K562 (cell line): Measurements from ENCODE around the gene RPL14. TPM values are rescaled to one million over a fixed set of nuclear protein-coding genes. Genes with fewer than 3 reads are reported as not detected.

ENCODE experiments used
- ATAC-seq: fragments of 200-7000 bp; cut with Tn5 transposase; 3 replicates; pipeline ENCODE4 v1.9.1; 2020; ENCODE audit warnings: moderate library complexity
- BruUV-seq: library from RNA; stranded (reverse); fragments of 400-500 nt; replicated peaks from 2 replicates; lab custom pipeline; 2021; lab: Mats Ljungman, UMichigan
- CTCF ChIA-PET: fragments of 300-600 bp; formaldehyde crosslinking; extraction: SDS; loops from one replicate; lab custom pipeline; 2021; ENCODE audit warnings: low intra/inter-chr PET ratio; lab: Yijun Ruan, JAX
- POLR2A ChIA-PET: fragments of 300-600, 350-650 bp; sonication (Branson Sonifier 250); formaldehyde crosslinking; extraction: SDS; loops from one replicate; lab custom pipeline; 2021; ENCODE audit warnings: antibody characterized with exemption, inconsistent platforms; lab: Yijun Ruan, JAX
- DNase-seq, 4 experiments: peaks; one replicate each; pipeline versions ENCODE4 v3.0.0 to v3.0.0-alpha.2; 2011 to 2018; ENCODE audit warnings: low spot score in 3 of 4, mixed read lengths in 3 of 4; ENCODE audit errors: extremely low read depth in 1 of 4
- FAIRE-seq: peaks from 2 replicates; lab custom pipeline; 2011; peaks lifted over from hg19 to GRCh38; lab: Jason Lieb, UNC
- H2AFZ ChIP-seq: 2 replicates; pipeline ENCODE4 v1.6.0; 2011; ENCODE audit warnings: low read depth, low read length, control low read depth, inconsistent platforms
- H3K27ac ChIP-seq: fragments of 200-600 bp; 3 replicates; pipeline ENCODE4 v1.8.0; 2011; ENCODE audit warnings: low read depth, mild to moderate bottlenecking, control low read depth, inconsistent platforms, low read length, moderate library complexity, mixed read lengths; ENCODE audit errors: extremely low read depth
- H3K27me3 ChIP-seq, 2 experiments: fragments of 300-600 bp in 1 of 2; 2 replicates in 1 of 2; 3 replicates in 1 of 2; pipeline versions ENCODE4 v1.6.0 to v1.8.0; 2011; ENCODE audit warnings: inconsistent platforms in 2 of 2, low read length in 2 of 2, mild to moderate bottlenecking in 1 of 2, mixed read lengths in 1 of 2, moderate library complexity in 1 of 2; ENCODE audit not compliant: control insufficient read depth in 2 of 2, insufficient read depth in 2 of 2
- H3K36me3 ChIP-seq: fragments of 300-600 bp; 3 replicates; pipeline ENCODE4 v1.8.0; 2011; ENCODE audit warnings: mild to moderate bottlenecking, low read length, inconsistent platforms; ENCODE audit not compliant: control insufficient read depth, insufficient read depth
- H3K4me1 ChIP-seq, 2 experiments: fragments of 200-600 bp in 1 of 2; replicated peaks in 1 of 2; 2 replicates in 1 of 2; 3 replicates in 1 of 2; pipeline versions ENCODE4 v1.5.1 to v1.8.0; 2011; ENCODE audit warnings: inconsistent platforms in 2 of 2, low read length in 2 of 2, mild to moderate bottlenecking in 1 of 2, mixed read lengths in 1 of 2, moderate library complexity in 1 of 2; ENCODE audit not compliant: control insufficient read depth in 2 of 2, insufficient read depth in 2 of 2
- H3K4me2 ChIP-seq: 2 replicates; pipeline ENCODE4 v1.6.1; 2011; ENCODE audit warnings: low read length, control low read depth, inconsistent platforms, mixed read lengths; ENCODE audit not compliant: insufficient read depth
- H3K4me3 ChIP-seq: fragments of 200-600 bp; sonication (generic), shearing (Covaris generic); 2 replicates; pipeline ENCODE4 v1.5.1; 2016; ENCODE audit warnings: control low read depth, inconsistent platforms
- H3K79me2 ChIP-seq: fragments of 200-600 bp; 3 replicates; pipeline ENCODE4 v1.8.0; 2011; ENCODE audit warnings: low read length, inconsistent platforms; ENCODE audit not compliant: control insufficient read depth, insufficient read depth
- H3K9ac ChIP-seq, 2 experiments: 2 replicates each; pipeline versions ENCODE4 v1.6.0 to v1.6.1; 2011; ENCODE audit warnings: low read depth in 2 of 2, low read length in 2 of 2, control low read depth in 1 of 2, inconsistent platforms in 1 of 2, mild to moderate bottlenecking in 1 of 2, mixed read lengths in 1 of 2; ENCODE audit not compliant: insufficient read depth in 1 of 2
- H3K9me1 ChIP-seq: one replicate; pipeline ENCODE4 v1.6.0; 2011; ENCODE audit warnings: inconsistent platforms, mild to moderate bottlenecking, low read length, moderate library complexity; ENCODE audit not compliant: control insufficient read depth, insufficient read depth
- H3K9me3 ChIP-seq: replicated peaks from 2 replicates; pipeline ENCODE4 v1.5.1; 2011; ENCODE audit warnings: low read depth, low read length, inconsistent platforms; ENCODE audit not compliant: control insufficient read depth, insufficient read depth
- H4K20me1 ChIP-seq: replicated peaks from 2 replicates; pipeline ENCODE4 v1.6.1; 2011; ENCODE audit warnings: low read length, inconsistent platforms, mixed read lengths; ENCODE audit not compliant: control insufficient read depth, insufficient read depth
- FOXA3 ChIP-seq, 2 experiments: fragments of 450-650 bp in 1 of 2; sonication (generic) in 1 of 2; formaldehyde crosslinking; IDR thresholded peaks in 1 of 2; conservative IDR thresholded peaks in 1 of 2; 2 replicates each; pipeline versions ENCODE4 v1.4.0 to v1.8.0; 2020 to 2022; ENCODE audit warnings: mild to moderate bottlenecking in 2 of 2, missing genetic modification reagents in 1 of 2
- GATAD2A ChIP-seq: fragments of 450-650 bp; IDR thresholded peaks from 2 replicates; pipeline ENCODE4 v1.6.1; 2017
- KDM1A ChIP-seq, 2 experiments: fragments of 450-650 bp; IDR thresholded peaks; 2 replicates each; pipeline ENCODE4 v1.6.1; 2016; ENCODE audit warnings: mild to moderate bottlenecking in 2 of 2
- NFYB ChIP-seq: IDR thresholded peaks from 2 replicates; pipeline ENCODE4 v1.6.1; 2011; ENCODE audit warnings: mild to moderate bottlenecking, moderate library complexity; ENCODE audit not compliant: insufficient read length; ENCODE audit errors: extremely low read depth
- POLR2G ChIP-seq: fragments of 200-400 bp; formaldehyde crosslinking; IDR thresholded peaks from 2 replicates; pipeline ENCODE4 v1.6.1; 2017; ENCODE audit warnings: low read depth, mild to moderate bottlenecking, antibody characterized with exemption, low read length, moderate library complexity
- SUPT5H ChIP-seq: fragments of 450-650 bp; IDR thresholded peaks from 2 replicates; pipeline ENCODE4 v1.6.1; 2016
- TOE1 ChIP-seq, 2 experiments: fragments of 450-650 bp in 1 of 2; sonication (generic) in 1 of 2; formaldehyde crosslinking in 1 of 2; IDR thresholded peaks; 2 replicates each; pipeline versions ENCODE4 v1.7.1 to v1.8.0; 2016 to 2022; ENCODE audit warnings: borderline replicate concordance in 2 of 2, mild to moderate bottlenecking in 2 of 2, antibody characterized with exemption in 1 of 2, inconsistent platforms in 1 of 2, low read depth in 1 of 2, missing genetic modification reagents in 1 of 2, moderate library complexity in 1 of 2
- ZBTB11 ChIP-seq, 3 experiments: fragments of 200-800 bp in 1 of 3; fragments of 250-450 bp in 1 of 3; fragments of 450-650 bp in 1 of 3; sonication (Bioruptor Pico) in 1 of 3; sonication (Bioruptor generic) in 1 of 3; formaldehyde crosslinking in 1 of 3; IDR thresholded peaks; 2 replicates each; pipeline versions ENCODE4 v1.6.1 to v1.8.0; 2016 to 2022; ENCODE audit warnings: mild to moderate bottlenecking in 2 of 3, missing genetic modification characterization in 2 of 3, missing compliant biosample characterization in 1 of 3, moderate library complexity in 1 of 3
- ZFP1 ChIP-seq: fragments of 450-650 bp; formaldehyde crosslinking; IDR thresholded peaks from 2 replicates; pipeline ENCODE4 v1.4.0; 2020; ENCODE audit warnings: mild to moderate bottlenecking, mixed read lengths
- WGBS: fragments of 100-300 bp; shearing (Covaris generic); methylation state at CpG from one replicate; pipeline ENCODE4 v1.1.6; 2016; ENCODE audit warnings: low coverage, mixed read lengths; ENCODE audit not compliant: insufficient coverage; ENCODE audit errors: missing lambda C conversion rate; 5-methylcytosine and 5-hydroxymethylcytosine counted together
- in situ Hi-C: fragments of 300-500 bp; cut with MboI; formaldehyde crosslinking; loops from 4 replicates; pipeline ENCODE4 v1.15.0; 2018; ENCODE audit warnings: inconsistent platforms, mixed read lengths
- intact Hi-C: fragments of 100-400 bp; cut with micrococcal nuclease; formaldehyde crosslinking; loops from 2 replicates; pipeline ENCODE4 v1.14.2; 2022
- polyA plus RNA-seq, 8 experiments: library from polyadenylated mRNA; depleted of rRNA in 4 of 8; stranded (reverse) in 5 of 8; unstranded in 3 of 8; fragments of >200 nt; fragmentation: Nextera tagmentation in 2 of 8; fragmentation: Illumina TruSeq in 1 of 8; extraction: Ambion mirVana in 2 of 8; extraction: Trizol in 1 of 8; gene quantifications; 2 replicates each; pipeline versions ENCODE4 v1.2.1 to v1.2.3, GENCODE V29; 2011 to 2014; ENCODE audit warnings: inconsistent platforms in 1 of 8, missing spikeins in 1 of 8
- total RNA-seq, 7 experiments: library from RNA; depleted of rRNA in 6 of 7; stranded (reverse); fragments of >200 nt in 6 of 7; fragmentation: Illumina TruSeq in 2 of 7; extraction: Trizol in 2 of 7; gene quantifications; 2 replicates each; pipeline versions ENCODE4 v1.2.1 to v1.2.3, GENCODE V29; 2011 to 2021; ENCODE audit warnings: low replicate concordance in 1 of 7

Gene RPL14
- total and polyA plus RNA-seq, 9 of the 15 experiments (the other 6 are each of a cell fraction or from before 2014, with no cell fraction given): 851 to 4,649 (median 2,133) TPM

- TF ChIP-seq FOXA3 (CRISPR knock-in tag; conservative IDR thresholded peaks at IDR 0.05 in 1 of 2, IDR thresholded peaks at IDR 0.05 in 1 of 2) (peak in 1 of 2 experiments; percentile 32; a peak in 1 of 4 replicates), ZFP1 (CRISPR knock-in tag) (no peak), GATAD2A (no peak), POLR2G (no peak), NFYB (no peak), TOE1 (IDR thresholded peaks at IDR 0.05; ENCODE audit: borderline replicate concordance) (no peak), TOE1 (CRISPR knock-in tag; IDR thresholded peaks at IDR 0.05; ENCODE audit: borderline replicate concordance, low read depth) (no peak), SUPT5H (0 out of 2 replicates have a peak, but pooled peaks have one; percentile 2), KDM1A (IDR thresholded peaks at IDR 0.05) (0 out of 4 replicates have a peak, but pooled peaks of 1 of the 2 experiments have one; percentile 24), ZBTB11 (CRISPR knock-in tag; IDR thresholded peaks at IDR 0.05) (no peak)
- Histone ChIP-seq H3K4me1 (peaks cover 0 to 8% of the 10 kb centered on the region in 2 experiments; a peak in 4 of 5 replicates), H3K79me2 (no peaks in the 10 kb centered on the region), H3K4me3 (no peak overlapping the region), H3K4me2 (no peak overlapping the region), H3K9me3 (no peaks in the 10 kb centered on the region), H3K27ac (no peak overlapping the region), H3K36me3 (peaks cover 26% of the 10 kb centered on the region), H4K20me1 (no peaks in the 10 kb centered on the region), H2AFZ (no peak overlapping the region), H3K9me1 (peaks cover 3% of the 10 kb centered on the region), H3K27me3 (no peaks in the 10 kb centered on the region), H3K9ac (no peak overlapping the region)
- in situ Hi-C loops (loop anchor here (25.0 kb wide), 1 partner anchor 1056 kb away; the partner anchor contains the start of gene RPSA), intact Hi-C loops (no loop called here)
- 41% methylated on average over 4 of the region's 4 CpGs for WGBS
- FAIRE-seq: no peak
- POLR2A ChIA-PET: interaction anchor here (0.7 to 2.7 kb wide), 3 partner anchors 9 to 78 kb away, joined by 3 to 10 read pairs (median 4); partner anchors contain the start of gene RPL14
- BruUV-seq: no TSS peak
- no peak for DNase-seq
- no peak for ATAC-seq
- CTCF ChIA-PET: no interaction called here
Observed at GRCh38 chr3:40468018-40468417, 10.9 kb downstream of the RPL14 start.
